Mesodermal cell (in vitro differentiated cells): ENCODE measurements around the gene ZBTB44.

Experiments used
- H3K27ac ChIP-seq: 2 replicates; pipeline ENCODE4 v1.7.0; 2013; ENCODE audit warnings: mild to moderate bottlenecking, low read depth, low read length, moderate library complexity; ENCODE audit not compliant: severe bottlenecking
- H3K36me3 ChIP-seq: 2 replicates; pipeline ENCODE4 v1.7.1; 2013; ENCODE audit warnings: mild to moderate bottlenecking, low read length, moderate library complexity; ENCODE audit not compliant: control insufficient read depth, insufficient read depth
- H3K4me1 ChIP-seq: one replicate; pipeline ENCODE4 v1.7.1; 2013; ENCODE audit warnings: mild to moderate bottlenecking, low read length; ENCODE audit not compliant: insufficient read depth, control insufficient read depth, poor library complexity, severe bottlenecking
- H3K4me3 ChIP-seq: 2 replicates; pipeline ENCODE4 v1.7.0; 2013; ENCODE audit warnings: low read length, control low read depth, mild to moderate bottlenecking; ENCODE audit not compliant: insufficient read depth, poor library complexity, severe bottlenecking; ENCODE audit errors: extremely low read depth
- H3K9me3 ChIP-seq: 2 replicates; pipeline ENCODE4 v1.7.1; 2013; ENCODE audit warnings: mild to moderate bottlenecking, low read length, moderate library complexity; ENCODE audit not compliant: control insufficient read depth
- WGBS, 2 experiments: methylation state at CpG; one replicate each; pipeline ENCODE4 v1.1.5; 2013; ENCODE audit warnings: missing lambda C conversion rate in 2 of 2; ENCODE audit not compliant: insufficient coverage in 2 of 2; 5-methylcytosine and 5-hydroxymethylcytosine counted together

The ZBTB44 gene

DNA sequence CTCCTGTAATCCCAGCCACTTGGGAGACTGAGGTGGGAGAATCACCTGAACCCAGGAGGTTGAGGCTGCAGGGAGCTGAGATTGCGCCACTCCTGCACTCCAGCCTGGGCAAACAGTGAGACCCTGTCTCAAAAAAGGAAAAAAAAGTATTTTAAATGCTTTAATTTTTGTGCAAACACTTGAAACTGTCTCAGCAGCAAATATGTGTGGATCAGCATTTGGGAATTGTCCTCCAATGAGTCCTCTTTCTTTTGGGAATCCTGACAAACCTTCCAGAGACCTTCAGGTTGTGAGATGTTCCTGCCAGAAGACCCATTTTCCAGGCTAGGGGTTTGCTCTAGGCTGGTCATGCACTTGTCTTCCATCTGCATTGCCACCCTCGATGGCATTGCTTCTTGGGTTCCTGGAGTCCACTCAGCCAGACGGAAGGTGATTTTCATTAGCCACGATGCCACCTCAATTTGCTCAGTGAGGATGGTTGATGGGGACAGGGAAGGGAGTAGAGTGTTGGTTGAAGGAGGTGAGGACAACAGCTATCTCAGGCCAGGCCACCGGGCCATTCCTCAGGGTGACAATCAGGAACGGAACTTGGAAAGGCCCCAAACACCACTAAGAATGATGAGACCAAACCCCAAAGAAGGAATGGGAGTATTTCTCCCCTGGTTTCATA lies 99.7 kb downstream of the ZBTB44 start:
- Histone ChIP-seq H3K4me1 (no peaks in the 10 kb centered on the region), H3K9me3 (no peaks in the 10 kb centered on the region), H3K27ac (no peak overlapping the region), H3K36me3 (no peaks in the 10 kb centered on the region), H3K4me3 (no peak overlapping the region)
- WGBS, 2 experiments = 90 to 93% methylated on average over 4 to 6 of the region's 6 CpGs

DNA sequence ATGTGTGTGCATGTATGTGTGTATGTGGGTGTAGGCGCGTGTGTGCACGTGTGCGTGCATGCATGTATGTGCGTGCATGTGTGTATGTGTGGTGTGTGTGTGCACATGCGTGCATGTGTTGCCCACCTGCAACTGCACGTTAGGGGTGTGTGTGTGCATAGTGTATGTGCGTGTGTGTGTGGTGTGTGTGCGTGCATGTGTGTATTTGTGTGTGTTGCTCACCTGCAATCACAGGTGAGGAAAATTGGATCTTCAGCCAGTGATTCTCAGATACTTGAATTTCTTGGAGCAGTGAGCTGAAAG lies 100.8 kb downstream of the ZBTB44 start:
- WGBS, 2 experiments = 87 to 92% methylated on average over 4 to 9 of the region's 9 CpGs
- no peaks in the 10 kb centered on the region for H3K4me1 ChIP-seq
- H3K4me3 ChIP-seq = no peak overlapping the region
- no peak overlapping the region for H3K27ac ChIP-seq
- H3K36me3 ChIP-seq = no peaks in the 10 kb centered on the region
- no peaks in the 10 kb centered on the region for H3K9me3 ChIP-seq

DNA sequence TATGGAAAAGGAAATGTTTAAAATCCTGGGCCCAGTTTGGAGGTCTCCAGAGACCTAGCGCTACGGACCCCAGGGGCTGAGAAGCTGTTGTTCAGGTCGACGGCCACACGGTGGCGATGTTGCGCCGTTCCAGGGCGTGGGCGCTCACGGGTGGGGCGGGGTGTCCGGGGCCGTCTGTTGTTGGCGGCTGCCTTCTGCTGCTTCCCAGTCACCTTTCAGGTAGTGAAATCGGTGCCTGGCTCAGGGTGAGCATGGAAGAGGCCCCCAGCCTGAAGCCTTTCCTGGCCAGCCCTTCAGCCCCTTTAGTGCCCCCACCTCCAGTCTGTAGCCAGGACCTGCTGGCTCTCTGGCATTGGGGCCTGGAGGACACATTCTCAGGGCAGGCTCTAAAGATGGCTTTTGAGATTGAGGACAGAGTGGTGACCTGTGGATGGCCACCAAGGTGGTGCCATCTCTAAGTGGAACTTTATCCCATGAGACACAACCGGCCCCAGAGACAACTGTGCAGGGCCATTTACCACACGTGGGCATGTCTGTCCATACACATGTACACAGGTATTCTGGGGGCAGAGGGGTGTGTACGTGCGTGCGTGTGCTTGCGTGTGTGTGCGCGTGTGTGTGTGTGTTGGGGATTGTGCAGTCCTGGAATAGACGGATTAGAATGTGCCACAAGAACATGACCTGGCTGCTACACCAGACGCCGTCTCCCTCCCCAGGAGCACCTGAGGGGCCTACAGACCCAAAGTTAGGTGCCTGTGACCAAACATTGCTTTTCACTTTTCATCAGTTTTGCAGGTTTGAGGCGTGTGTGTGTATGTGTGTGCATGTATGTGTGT lies 101.4 kb downstream of the ZBTB44 start:
- H3K9me3 ChIP-seq = no peaks in the 10 kb centered on the region
- H3K4me1 ChIP-seq = no peaks in the 10 kb centered on the region
- no peak overlapping the region for H3K4me3 ChIP-seq
- no peaks in the 10 kb centered on the region for H3K36me3 ChIP-seq
- 31 to 45% methylated on average over 23 to 26 of the region's 28 CpGs for WGBS, 2 experiments
- H3K27ac ChIP-seq = no peak overlapping the region

DNA sequence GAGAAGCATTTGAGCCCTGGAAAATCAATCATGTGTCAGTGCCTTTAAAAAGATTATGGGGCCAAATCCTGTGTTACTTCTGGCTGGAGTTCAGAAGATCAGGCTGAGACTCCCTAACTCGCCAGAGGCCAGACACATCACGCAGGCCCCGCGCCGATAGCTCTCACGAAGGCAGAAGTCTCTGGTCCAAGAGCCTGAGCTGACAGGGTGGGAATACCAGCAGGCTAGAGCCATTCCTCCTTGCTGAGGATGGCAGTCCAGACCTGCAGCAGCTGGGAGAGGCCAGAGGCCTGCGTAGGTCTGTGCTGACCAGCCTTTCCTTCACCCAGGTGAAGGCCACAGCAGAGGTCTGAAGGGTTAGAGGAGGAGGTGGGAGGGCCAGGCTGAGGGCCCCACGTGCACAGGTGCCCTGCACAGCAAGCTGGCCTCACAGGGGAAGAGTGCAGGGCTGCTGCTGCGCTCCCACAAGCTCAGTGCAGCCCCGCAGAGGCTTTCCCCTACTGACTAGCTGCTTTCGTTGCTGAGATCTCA lies 102.2 kb downstream of the ZBTB44 start:
- Histone ChIP-seq H3K4me1 (no peaks in the 10 kb centered on the region), H3K36me3 (no peaks in the 10 kb centered on the region), H3K27ac (no peak overlapping the region), H3K9me3 (no peaks in the 10 kb centered on the region), H3K4me3 (no peak overlapping the region)
- WGBS, 2 experiments = 76 to 77% methylated on average over 9 to 11 of the region's 11 CpGs

DNA sequence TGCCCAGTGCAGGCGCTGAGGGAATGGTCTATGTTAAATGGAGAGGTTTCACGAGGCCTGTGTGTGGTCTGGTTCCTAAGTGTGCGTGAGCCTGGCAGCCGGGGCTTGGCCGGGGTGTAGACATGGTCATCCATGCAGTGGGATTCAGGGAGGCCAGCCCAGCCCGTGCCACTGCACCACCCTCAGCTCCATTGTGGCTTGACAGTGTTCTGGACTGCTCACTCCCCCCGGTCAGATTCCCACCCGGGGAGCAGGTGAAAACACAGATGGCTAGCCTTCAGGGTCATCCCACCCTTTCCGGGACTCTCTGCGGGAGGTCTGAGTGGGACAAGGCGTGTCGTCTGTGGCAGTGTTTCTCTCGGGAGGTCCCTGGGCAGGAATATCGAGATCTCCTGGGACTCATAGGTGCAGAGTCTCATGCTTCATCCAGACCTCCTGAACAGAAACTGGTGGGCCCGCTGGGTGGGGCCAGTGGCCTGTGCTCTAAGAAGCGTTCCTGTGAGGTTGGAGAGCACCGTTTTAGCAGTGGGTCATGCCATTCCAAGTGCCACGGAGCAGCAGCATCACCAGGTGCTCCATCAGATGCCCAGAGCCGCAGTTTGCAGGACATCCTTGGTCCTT lies 102.8 kb downstream of the ZBTB44 start:
- Histone ChIP-seq H3K36me3 (no peaks in the 10 kb centered on the region), H3K9me3 (no peaks in the 10 kb centered on the region), H3K4me1 (no peaks in the 10 kb centered on the region), H3K27ac (no peak overlapping the region), H3K4me3 (no peak overlapping the region)
- 86 to 94% methylated on average over 19 of the region's 19 CpGs for WGBS, 2 experiments

DNA sequence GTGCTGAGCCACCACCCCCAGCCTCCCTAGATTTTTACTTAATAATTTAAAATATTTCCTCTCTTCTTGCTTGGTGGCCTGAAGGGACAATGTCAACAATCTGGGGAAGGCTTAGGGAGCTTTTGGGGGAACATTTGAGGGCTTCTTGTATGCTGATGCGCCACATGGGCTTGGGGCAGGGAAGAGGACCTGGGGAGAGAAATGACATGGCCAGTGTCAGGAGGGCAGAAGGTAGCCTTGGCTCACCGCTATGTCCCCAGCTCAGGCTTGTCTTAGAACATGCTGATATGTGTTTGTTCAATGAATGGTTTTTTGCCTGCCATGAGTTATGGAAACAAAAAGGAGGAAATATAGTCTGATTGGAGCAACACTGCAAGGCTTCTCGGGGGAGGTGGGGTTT lies 103.6 kb downstream of the ZBTB44 start:
- Histone ChIP-seq H3K27ac (no peak overlapping the region), H3K36me3 (no peaks in the 10 kb centered on the region), H3K4me3 (no peak overlapping the region), H3K9me3 (no peaks in the 10 kb centered on the region), H3K4me1 (no peaks in the 10 kb centered on the region)
- 87 to 93% methylated on average over 3 of the region's 3 CpGs for WGBS, 2 experiments

DNA sequence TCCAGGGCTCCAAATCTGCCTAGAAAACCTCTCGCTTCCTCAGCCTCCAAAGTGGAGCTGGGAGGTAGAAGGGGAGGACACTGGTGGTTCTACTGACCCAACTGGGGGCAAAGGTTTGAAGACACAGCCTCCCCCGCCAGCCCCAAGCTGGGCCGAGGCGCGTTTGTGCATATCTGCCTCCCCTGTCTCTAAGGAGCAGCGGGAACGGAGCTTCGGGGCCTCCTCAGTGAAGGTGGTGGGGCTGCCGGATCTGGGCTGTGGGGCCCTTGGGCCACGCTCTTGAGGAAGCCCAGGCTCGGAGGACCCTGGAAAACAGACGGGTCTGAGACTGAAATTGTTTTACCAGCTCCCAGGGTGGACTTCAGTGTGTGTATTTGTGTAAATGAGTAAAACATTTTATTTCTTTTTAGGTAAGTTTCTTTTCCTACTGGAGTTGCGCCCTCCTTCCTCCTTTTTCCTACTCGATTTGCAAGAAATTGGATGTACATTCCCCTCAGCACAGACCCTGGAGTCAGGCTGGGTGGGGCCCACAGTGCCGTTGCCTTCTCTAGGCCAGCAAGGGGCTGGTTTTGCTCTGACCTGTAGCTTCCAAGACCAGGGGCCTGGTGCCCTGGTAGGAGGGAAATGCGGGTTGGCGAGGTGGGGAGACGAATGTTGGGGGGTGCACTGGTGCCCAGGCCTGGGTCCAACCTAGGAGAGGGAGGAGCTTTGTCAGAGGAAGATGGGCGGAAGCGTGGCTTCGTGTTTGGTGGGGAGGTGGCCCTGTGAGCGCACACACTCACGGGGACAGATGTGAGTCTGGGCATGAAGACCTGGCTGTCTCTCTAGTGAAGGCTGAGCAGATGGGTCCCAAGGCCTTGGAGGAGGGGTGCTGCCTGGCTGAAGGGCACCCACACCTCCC lies 104.5 kb downstream of the ZBTB44 start:
- Histone ChIP-seq H3K36me3 (no peaks in the 10 kb centered on the region), H3K4me3 (no peak overlapping the region), H3K27ac (no peak overlapping the region), H3K4me1 (no peaks in the 10 kb centered on the region), H3K9me3 (no peaks in the 10 kb centered on the region)
- WGBS, 2 experiments = 91 to 95% methylated on average over 11 to 20 of the region's 23 CpGs

DNA sequence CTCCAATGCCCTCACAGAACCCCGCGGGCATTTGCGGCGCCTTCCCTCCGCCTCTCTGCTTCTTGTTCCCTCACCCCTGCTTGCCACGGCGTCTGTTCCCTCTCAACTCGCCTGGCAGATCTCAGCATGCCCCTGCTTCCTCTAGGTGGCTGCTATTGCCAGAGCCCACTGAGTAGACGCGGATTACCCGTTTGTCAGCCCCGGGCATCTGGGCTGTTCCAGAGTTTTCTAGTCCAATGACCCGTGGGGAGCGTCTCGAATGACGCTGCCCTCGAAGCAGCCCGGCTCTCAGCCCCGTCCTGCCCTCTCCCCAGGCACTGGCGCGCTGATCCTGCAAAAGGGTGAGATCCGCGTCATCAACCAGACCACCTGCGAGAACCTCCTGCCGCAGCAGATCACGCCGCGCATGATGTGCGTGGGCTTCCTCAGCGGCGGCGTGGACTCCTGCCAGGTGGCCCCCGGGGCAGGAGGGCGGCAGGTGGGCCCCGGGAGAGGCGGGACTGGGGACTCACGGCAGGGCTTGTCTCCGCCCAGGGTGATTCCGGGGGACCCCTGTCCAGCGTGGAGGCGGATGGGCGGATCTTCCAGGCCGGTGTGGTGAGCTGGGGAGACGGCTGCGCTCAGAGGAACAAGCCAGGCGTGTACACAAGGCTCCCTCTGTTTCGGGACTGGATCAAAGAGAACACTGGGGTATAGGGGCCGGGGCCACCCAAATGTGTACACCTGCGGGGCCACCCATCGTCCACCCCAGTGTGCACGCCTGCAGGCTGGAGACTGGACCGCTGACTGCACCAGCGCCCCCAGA lies 105.4 kb downstream of the ZBTB44 start:
- H3K9me3 ChIP-seq = no peaks in the 10 kb centered on the region
- H3K36me3 ChIP-seq = no peaks in the 10 kb centered on the region
- 94% methylated on average over 51 to 52 of the region's 53 CpGs for WGBS, 2 experiments
- H3K27ac ChIP-seq = no peak overlapping the region
- H3K4me3 ChIP-seq = no peak overlapping the region
- H3K4me1 ChIP-seq = no peaks in the 10 kb centered on the region

DNA sequence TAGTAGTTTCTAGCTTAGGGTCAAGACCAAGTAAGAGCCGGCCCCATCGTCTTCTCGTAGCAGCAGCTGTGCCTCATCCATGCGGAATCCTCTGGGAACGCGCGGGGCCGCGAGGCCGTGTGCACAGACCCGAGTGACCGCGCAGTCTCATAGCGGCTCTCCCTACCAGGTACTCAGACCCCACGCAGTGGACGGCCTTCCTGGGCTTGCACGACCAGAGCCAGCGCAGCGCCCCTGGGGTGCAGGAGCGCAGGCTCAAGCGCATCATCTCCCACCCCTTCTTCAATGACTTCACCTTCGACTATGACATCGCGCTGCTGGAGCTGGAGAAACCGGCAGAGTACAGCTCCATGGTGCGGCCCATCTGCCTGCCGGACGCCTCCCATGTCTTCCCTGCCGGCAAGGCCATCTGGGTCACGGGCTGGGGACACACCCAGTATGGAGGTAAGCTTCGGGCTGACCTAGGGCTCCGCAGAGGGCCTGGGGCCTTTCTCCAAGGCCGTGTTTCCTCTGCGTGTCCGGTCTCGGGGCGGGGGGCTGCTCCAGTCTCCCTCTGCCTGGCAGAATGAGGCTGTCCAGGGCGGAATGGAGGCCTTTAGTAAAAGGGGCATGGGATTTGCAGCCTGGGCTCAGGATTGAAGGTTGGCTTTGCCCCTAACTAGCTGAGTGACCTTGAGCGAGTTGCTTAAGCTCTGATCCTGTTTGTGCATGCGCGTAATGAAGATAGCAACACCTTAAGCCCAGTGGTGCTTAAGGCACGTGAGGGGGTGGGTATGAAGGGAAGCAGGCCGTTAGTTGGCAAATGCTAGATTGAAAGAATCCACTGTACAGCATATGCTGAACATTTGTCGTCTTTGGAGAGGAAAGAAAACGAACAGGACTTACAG lies 106.2 kb downstream of the ZBTB44 start:
- H3K9me3 ChIP-seq = no peaks in the 10 kb centered on the region
- 93 to 96% methylated on average over 34 to 44 of the region's 45 CpGs for WGBS, 2 experiments

More for the DNA sequence above, 106.2 kb downstream of the ZBTB44 start:
- Histone ChIP-seq H3K27ac (no peak overlapping the region), H3K36me3 (no peaks in the 10 kb centered on the region), H3K4me3 (no peak overlapping the region), H3K4me1 (no peaks in the 10 kb centered on the region)
